Measurements from ENCODE around the gene POLR2L.

Gene POLR2L

DNA sequence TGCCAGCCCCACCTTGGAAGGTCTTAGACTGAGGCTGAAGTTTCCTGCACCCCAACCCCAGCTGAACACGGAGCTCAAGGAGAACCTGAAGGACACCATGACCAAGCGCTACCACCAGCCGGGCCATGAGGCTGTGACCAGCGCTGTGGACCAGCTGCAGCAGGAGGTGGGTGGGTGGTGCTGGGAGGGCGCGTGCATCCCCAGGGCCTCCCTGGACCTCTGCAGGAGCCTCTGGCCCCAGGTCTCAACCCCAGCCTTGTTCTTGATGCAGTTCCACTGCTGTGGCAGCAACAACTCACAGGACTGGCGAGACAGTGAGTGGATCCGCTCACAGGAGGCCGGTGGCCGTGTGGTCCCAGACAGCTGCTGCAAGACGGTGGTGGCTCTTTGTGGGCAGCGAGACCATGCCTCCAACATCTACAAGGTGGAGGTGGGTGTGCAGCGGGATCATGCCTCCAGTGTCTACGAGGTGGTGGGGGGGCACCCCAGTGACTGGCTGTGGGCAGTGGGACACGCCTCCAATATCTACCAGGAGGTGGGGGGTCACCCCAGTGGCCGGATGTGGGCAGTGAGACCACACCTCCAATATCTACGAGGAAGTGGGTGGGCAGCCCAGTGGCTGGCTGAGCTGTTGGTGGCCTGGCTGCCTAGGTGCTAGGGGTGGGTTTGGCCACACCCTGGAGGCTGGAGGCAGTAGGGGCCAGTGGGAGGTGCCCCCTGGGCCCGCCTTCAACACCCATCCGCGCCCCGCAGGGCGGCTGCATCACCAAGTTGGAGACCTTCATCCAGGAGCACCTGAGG is 4.9 kb downstream of the POLR2L start:
- Histone ChIP-seq H3K9ac (ENCODE audit: low read length in 2 of 2) (no peak overlapping the region), H3K27ac (ENCODE audit: low read length) (no peak overlapping the region), H3K9me3 (ENCODE audit: control insufficient read depth in 2 of 2, low read length in 2 of 2) (no peaks in the 10 kb centered on the region), H3K4me3 (ENCODE audit: low read length in 2 of 2) (no peak overlapping the region), H3K27me3 (ENCODE audit: control insufficient read depth in 1 of 2, insufficient read depth in 2 of 2, low read length in 2 of 2) (peaks cover 0 to 1% of the 10 kb centered on the region in 2 donors), H3K4me1 (ENCODE audit: control insufficient read depth, insufficient read depth, low read length) (peaks cover 49% of the 10 kb centered on the region), H3K36me3 (ENCODE audit: control insufficient read depth in 2 of 2, insufficient read depth in 2 of 2, low read length in 2 of 2) (peaks cover 13 to 35% of the 10 kb centered on the region in 2 donors)

DNA sequence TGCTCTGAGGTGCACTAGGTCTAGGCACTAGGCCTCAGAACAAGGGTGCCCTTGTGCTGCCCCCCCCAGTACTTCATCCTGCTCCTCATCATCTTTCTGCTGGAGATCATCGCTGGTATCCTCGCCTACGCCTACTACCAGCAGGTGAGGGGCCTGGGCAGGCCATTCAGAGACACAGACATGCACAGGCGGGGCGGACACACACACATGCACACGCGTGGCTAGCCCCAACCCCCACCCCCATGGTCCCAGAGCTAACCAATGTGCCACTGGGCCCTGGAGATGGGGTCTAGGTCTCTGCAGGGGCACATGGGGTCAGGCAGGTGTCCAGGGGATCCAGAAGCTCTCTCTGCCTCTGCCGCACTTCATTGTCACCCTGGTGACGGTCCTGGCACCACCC is 5.6 kb downstream of the POLR2L start:
- Histone ChIP-seq H3K27ac (ENCODE audit: low read length) (no peak overlapping the region), H3K36me3 (ENCODE audit: control insufficient read depth in 2 of 2, insufficient read depth in 2 of 2, low read length in 2 of 2) (peaks cover 13 to 35% of the 10 kb centered on the region in 2 donors)

DNA sequence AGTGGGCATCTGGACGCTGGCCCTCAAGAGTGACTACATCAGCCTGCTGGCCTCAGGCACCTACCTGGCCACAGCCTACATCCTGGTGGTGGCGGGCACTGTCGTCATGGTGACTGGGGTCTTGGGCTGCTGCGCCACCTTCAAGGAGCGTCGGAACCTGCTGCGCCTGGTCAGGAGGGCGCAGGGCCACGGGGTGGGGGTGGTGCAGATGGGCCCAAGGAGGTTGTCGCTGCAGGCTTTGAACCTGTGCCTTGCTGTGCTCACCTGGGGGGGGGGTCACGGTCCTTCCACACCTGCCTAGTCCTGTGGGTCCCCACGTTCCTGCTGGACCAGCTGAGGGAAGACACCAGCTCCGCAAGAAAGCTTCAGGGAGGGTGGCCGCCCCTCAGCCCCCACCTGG is 6.1 kb downstream of the POLR2L start:
- H3K4me1 ChIP-seq (ENCODE audit: control insufficient read depth, insufficient read depth, low read length) = peaks cover 57% of the 10 kb centered on the region
- H3K9me3 ChIP-seq (ENCODE audit: control insufficient read depth in 2 of 2, low read length in 2 of 2) = no peaks in the 10 kb centered on the region
- no peak overlapping the region for H3K9ac ChIP-seq (ENCODE audit: low read length in 2 of 2)
- no peak overlapping the region for H3K27ac ChIP-seq (ENCODE audit: low read length)
- no peak overlapping the region for H3K4me3 ChIP-seq (ENCODE audit: low read length in 2 of 2)
- peaks cover 5 to 12% of the 10 kb centered on the region in 2 donors for H3K27me3 ChIP-seq (ENCODE audit: control insufficient read depth in 1 of 2, insufficient read depth in 2 of 2, low read length in 2 of 2)
- peaks cover 13 to 35% of the 10 kb centered on the region in 2 donors for H3K36me3 ChIP-seq (ENCODE audit: control insufficient read depth in 2 of 2, insufficient read depth in 2 of 2, low read length in 2 of 2)

More for the DNA sequence above, 5.6 kb downstream of the POLR2L start:
- H3K27me3 ChIP-seq (ENCODE audit: control insufficient read depth in 1 of 2, insufficient read depth in 2 of 2, low read length in 2 of 2) = peaks cover 1 to 8% of the 10 kb centered on the region in 2 donors
- peaks cover 56% of the 10 kb centered on the region for H3K4me1 ChIP-seq (ENCODE audit: control insufficient read depth, insufficient read depth, low read length)
- H3K9me3 ChIP-seq (ENCODE audit: control insufficient read depth in 2 of 2, low read length in 2 of 2) = no peaks in the 10 kb centered on the region
- H3K4me3 ChIP-seq (ENCODE audit: low read length in 2 of 2) = no peak overlapping the region
- H3K9ac ChIP-seq (ENCODE audit: low read length in 2 of 2) = no peak overlapping the region

DNA sequence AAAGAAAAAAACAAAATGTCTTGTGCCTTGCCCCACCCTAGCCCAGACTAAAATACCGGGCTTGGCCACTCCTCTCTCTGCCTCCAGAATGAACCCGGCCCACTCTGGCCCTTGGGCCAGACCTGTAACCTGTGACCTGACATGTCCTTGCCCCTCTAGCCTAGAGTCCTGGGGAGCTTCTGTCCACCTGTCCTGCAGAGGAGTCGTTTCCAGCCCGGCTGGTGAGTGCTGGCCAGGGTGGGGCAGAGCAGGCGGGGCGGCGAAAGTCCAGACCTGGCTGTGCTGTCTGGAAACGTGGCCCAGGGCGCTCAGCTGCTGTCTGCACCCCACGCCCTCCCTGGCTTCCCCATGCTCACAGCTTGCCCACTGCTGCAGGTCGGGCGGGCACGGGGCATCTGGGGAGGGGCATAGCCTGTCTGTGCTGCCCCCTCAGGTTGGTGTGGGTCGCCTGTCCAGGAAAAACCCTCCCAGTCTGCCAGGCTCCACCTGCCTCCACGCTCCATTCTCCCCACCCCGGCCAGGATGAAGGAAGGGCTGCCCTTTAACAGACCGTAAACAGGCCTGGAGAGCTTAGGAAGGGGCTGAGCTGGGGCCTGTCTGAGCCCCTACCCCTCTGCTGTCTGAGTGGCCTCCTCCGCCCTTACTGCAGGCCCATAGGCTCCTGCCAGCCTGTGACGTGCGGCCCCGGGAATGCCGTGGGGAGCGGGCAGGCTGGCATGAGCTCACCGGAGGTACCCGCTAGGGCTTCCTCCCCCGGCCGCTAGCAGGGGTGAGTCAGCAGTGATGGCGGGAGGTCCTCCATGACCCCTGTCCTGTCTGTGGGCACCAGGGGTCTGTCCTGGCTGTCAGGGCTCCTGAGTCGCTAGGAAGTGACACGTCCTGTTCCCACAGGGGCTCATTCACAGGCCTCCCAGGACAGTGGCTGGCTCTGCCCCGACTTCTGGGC is 7.7 kb downstream of the POLR2L start:
- H3K4me3 ChIP-seq (ENCODE audit: low read length in 2 of 2) = peak overlapping the region; percentile 78 to 81

DNA sequence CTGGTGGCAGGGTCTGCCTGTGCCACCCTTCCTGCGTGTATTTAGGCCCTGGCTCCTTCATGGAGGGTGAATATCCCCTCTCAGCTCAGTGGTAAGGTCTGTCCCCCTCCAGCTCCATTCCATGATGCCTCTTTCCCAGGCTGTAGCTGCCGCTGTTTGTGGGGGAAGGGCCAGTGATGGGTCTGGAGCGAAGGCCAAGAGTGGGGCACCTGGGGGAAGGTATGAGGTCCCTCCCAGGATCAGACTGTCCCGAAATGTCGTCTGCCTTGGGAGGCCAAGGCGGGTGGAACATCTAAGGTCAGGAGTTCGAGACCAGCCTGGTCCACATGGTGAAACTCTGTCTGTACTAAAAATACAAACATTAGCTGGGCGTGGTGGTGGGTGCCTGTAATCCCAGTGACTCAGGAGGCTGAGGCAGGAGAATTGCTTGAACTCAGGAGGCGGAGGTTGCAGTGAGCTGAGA is 8.4 kb downstream of the POLR2L start:
- H3K27ac ChIP-seq (ENCODE audit: low read length) = peak overlapping the region; percentile 88

More for the DNA sequence above, 7.7 kb downstream of the POLR2L start:
- H3K27me3 ChIP-seq (ENCODE audit: control insufficient read depth in 1 of 2, insufficient read depth in 2 of 2, low read length in 2 of 2) = peaks cover 19 to 29% of the 10 kb centered on the region in 2 donors
- H3K4me1 ChIP-seq (ENCODE audit: control insufficient read depth, insufficient read depth, low read length) = peaks cover 58% of the 10 kb centered on the region
- peaks cover 9 to 25% of the 10 kb centered on the region in 2 donors for H3K36me3 ChIP-seq (ENCODE audit: control insufficient read depth in 2 of 2, insufficient read depth in 2 of 2, low read length in 2 of 2)
- H3K27ac ChIP-seq (ENCODE audit: low read length) = peak overlapping the region; percentile 88
- H3K9ac ChIP-seq (ENCODE audit: low read length in 2 of 2) = peak overlapping the region; percentile 60 to 82
- H3K9me3 ChIP-seq (ENCODE audit: control insufficient read depth in 2 of 2, low read length in 2 of 2) = no peaks in the 10 kb centered on the region

DNA sequence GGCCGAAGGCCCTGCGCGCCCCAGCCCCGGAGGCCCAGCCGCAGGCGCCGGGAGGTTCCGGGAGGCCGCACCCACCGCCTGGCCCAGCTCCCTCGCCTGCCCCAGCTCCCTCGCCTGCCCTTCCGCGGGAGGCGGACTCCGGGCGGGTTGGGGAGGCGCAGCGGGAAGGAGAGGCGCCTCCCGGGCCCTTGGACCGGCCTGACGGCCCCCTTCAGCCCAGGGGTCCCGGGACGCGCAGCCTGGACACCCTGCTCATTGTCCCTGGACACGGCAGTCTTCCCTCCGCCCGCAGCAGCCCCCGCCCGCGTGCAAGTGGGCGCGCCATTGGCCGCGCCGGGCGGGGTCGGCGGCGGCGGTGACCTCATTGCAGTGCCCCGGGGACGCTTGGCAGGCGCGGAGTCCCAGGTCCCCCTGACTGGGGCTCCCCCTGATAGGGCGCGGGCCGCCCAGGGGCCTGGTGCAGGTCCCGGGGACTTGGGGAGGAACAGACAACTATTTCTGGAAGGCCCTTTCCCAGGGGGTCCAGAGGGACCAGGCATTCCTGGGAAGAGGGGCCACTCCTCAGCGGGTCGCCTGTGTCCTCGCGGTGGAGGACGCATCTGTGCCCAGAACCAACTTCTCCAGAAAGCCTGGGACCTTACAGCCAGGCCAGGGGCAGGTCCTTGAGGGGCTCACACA is 9.1 kb downstream of the POLR2L start:
- peak overlapping the region; percentile 88 for H3K27ac ChIP-seq (ENCODE audit: low read length)
- H3K4me3 ChIP-seq (ENCODE audit: low read length in 2 of 2) = peak overlapping the region; percentile 78 to 81
- H3K9me3 ChIP-seq (ENCODE audit: control insufficient read depth in 2 of 2, low read length in 2 of 2) = no peaks in the 10 kb centered on the region
- peaks cover 0 to 15% of the 10 kb centered on the region in 2 donors for H3K36me3 ChIP-seq (ENCODE audit: control insufficient read depth in 2 of 2, insufficient read depth in 2 of 2, low read length in 2 of 2)
- H3K27me3 ChIP-seq (ENCODE audit: control insufficient read depth in 1 of 2, insufficient read depth in 2 of 2, low read length in 2 of 2) = peaks cover 30 to 43% of the 10 kb centered on the region in 2 donors
- H3K9ac ChIP-seq (ENCODE audit: low read length in 2 of 2) = peak overlapping the region; percentile 78 to 82
- H3K4me1 ChIP-seq (ENCODE audit: control insufficient read depth, insufficient read depth, low read length) = peaks cover 60% of the 10 kb centered on the region

More for the DNA sequence above, 8.4 kb downstream of the POLR2L start:
- peaks cover 27 to 36% of the 10 kb centered on the region in 2 donors for H3K27me3 ChIP-seq (ENCODE audit: control insufficient read depth in 1 of 2, insufficient read depth in 2 of 2, low read length in 2 of 2)
- no peaks in the 10 kb centered on the region for H3K9me3 ChIP-seq (ENCODE audit: control insufficient read depth in 2 of 2, low read length in 2 of 2)
- peak overlapping the region; percentile 78 to 81 for H3K4me3 ChIP-seq (ENCODE audit: low read length in 2 of 2)
- peak overlapping the region; percentile 78 to 82 for H3K9ac ChIP-seq (ENCODE audit: low read length in 2 of 2)
- peaks cover 63% of the 10 kb centered on the region for H3K4me1 ChIP-seq (ENCODE audit: control insufficient read depth, insufficient read depth, low read length)
- peaks cover 5 to 19% of the 10 kb centered on the region in 2 donors for H3K36me3 ChIP-seq (ENCODE audit: control insufficient read depth in 2 of 2, insufficient read depth in 2 of 2, low read length in 2 of 2)

DNA sequence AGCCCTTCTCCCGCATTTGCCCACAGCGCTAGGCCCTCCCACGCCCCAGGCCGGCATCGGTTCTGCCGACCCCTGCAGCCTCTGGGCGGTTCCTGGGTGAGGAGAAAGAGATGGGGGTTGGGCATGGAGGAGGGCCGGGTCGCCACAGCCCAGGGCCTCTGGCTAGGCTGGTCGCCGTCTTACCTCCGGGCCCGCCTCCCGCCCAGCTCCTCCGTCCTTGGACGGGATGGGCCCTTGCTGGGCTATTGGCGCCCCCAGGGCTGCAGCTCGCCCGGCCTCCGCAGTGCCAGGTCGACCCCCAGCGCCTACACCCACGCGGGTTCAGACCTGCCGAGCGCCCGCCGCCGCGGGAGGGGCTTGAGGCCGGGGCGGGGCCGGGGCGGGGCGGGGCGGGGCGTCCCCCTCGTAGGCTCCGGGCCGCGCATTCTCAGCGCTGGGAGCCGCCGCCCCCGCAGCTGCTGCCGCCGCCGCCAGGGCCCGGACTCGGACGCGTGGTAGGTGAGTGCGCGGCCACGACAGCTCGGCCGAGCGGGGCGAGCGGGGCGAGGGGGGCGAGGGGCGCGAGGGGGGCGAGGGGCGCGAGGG is 9.7 kb downstream of the POLR2L start, which contains the start of gene CD151:
CD151 (plus strand) TSS at position 424 of the 585 bp plus-strand sequence. CDS start 3,118 bp downstream, outside the sequence.
- peak within 1 kb of the TSS; percentile 78 to 82 for H3K9ac ChIP-seq (ENCODE audit: low read length in 2 of 2)
- peaks cover 36 to 49% of the 10 kb centered on the region in 2 donors for H3K27me3 ChIP-seq (ENCODE audit: control insufficient read depth in 1 of 2, insufficient read depth in 2 of 2, low read length in 2 of 2)

DNA sequence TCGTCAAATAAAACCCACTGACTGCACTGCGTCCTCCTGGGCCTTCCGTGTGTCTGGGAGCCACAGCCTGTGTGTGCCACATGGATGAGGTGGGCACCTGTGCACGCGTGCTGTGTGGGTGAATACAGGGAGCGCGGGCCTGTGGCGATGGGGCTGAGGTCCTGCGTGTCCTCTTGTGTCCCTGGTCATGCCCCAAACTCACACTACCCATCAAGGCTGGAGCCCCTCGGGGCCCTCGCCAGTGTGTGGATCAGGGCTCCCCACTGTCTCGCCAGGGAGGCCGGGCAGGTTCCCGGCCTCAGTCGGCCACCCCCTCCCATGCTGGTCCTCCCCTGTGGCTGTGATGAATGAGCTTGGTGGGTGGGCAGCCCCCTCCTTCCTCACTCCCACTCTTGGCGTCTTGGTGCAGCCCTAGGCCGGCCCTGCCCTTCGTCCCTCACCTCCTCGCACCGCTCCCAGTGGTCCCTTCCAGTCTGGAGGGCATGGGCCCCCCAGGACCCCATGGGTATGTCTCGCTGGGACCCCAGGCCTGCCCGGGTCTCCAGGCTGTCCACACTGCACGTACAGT is 10.3 kb downstream of the POLR2L start:
- peak overlapping the region; percentile 13 to 28 for H3K9ac ChIP-seq (ENCODE audit: low read length in 2 of 2)
- peaks cover 0 to 6% of the 10 kb centered on the region in 2 donors for H3K36me3 ChIP-seq (ENCODE audit: control insufficient read depth in 2 of 2, insufficient read depth in 2 of 2, low read length in 2 of 2)
- H3K27ac ChIP-seq (ENCODE audit: low read length) = no peak overlapping the region
- peaks cover 68% of the 10 kb centered on the region for H3K4me1 ChIP-seq (ENCODE audit: control insufficient read depth, insufficient read depth, low read length)
- peaks cover 40 to 55% of the 10 kb centered on the region in 2 donors for H3K27me3 ChIP-seq (ENCODE audit: control insufficient read depth in 1 of 2, insufficient read depth in 2 of 2, low read length in 2 of 2)
- H3K4me3 ChIP-seq (ENCODE audit: low read length in 2 of 2) = peak overlapping the region in 1 of 2 donors; percentile 71
- H3K9me3 ChIP-seq (ENCODE audit: control insufficient read depth in 2 of 2, low read length in 2 of 2) = no peaks in the 10 kb centered on the region

More for the DNA sequence above, 9.7 kb downstream of the POLR2L start, which contains the start of gene CD151:
- H3K4me3 ChIP-seq (ENCODE audit: low read length in 2 of 2) = peak within 1 kb of the TSS; percentile 78 to 81
- H3K27ac ChIP-seq (ENCODE audit: low read length) = peak within 1 kb of the TSS; percentile 88
- H3K36me3 ChIP-seq (ENCODE audit: control insufficient read depth in 2 of 2, insufficient read depth in 2 of 2, low read length in 2 of 2) = peaks cover 0 to 12% of the 10 kb centered on the region in 2 donors
- H3K9me3 ChIP-seq (ENCODE audit: control insufficient read depth in 2 of 2, low read length in 2 of 2) = no peaks in the 10 kb centered on the region
- H3K4me1 ChIP-seq (ENCODE audit: control insufficient read depth, insufficient read depth, low read length) = peaks cover 63% of the 10 kb centered on the region

DNA sequence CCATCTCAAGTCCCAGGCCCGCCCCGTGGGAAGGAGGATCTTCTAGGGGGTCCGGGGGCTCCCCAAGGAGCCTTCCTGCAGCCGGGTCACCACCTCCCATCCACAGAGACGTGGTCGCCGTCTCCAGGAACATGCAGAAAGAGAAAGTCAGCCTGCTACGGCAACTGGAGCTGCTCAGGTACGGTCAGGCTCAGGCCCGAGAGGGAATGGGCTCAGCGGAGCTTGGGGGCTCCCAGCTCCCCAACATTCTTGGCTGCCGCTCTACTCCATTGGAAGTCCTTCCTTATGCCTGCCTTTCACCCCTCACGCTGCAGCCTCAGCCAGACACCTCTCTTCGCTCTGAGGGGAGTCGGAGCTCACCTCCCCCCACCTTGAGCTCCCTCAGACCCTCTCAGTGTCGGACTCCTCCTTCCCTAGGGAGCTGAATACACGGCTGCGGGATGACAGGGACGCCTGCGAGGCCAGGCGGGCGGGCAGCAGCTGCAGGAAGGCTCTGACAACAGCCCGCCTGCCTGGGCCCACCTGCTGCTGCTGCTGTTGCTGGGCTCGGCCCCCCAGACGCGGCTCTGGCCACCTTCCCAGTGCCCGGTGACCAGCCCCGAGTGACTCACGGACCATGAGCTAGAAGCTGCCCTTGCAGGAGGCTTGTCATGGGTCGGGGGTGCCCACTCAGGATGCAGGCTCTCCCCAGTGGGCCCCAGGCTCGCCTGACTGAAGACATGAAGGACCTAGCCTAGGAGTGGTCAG is 11.0 kb downstream of the POLR2L start:
- Histone ChIP-seq H3K27me3 (ENCODE audit: control insufficient read depth in 1 of 2, insufficient read depth in 2 of 2, low read length in 2 of 2) (peaks cover 44 to 62% of the 10 kb centered on the region in 2 donors), H3K27ac (ENCODE audit: low read length) (no peak overlapping the region), H3K36me3 (ENCODE audit: control insufficient read depth in 2 of 2, insufficient read depth in 2 of 2, low read length in 2 of 2) (no peaks in the 10 kb centered on the region), H3K9me3 (ENCODE audit: control insufficient read depth in 2 of 2, low read length in 2 of 2) (no peaks in the 10 kb centered on the region), H3K4me1 (ENCODE audit: control insufficient read depth, insufficient read depth, low read length) (peaks cover 73% of the 10 kb centered on the region), H3K4me3 (ENCODE audit: low read length in 2 of 2) (no peak overlapping the region), H3K9ac (ENCODE audit: low read length in 2 of 2) (no peak overlapping the region)

Measured in stomach smooth muscle (tissue), 2 donors.